GM19455 (cell line): Measurements from ENCODE around the gene FCN3.

ENCODE experiments used
- ATAC-seq: cut with Tn5 transposase; IDR thresholded peaks from one replicate; pipeline ENCODE4 v1.9.1; 2021; ENCODE audit not compliant: unreplicated experiment

Gene FCN3

GRCh38 chr1:27343639-27344025 is 31.0 kb downstream of the FCN3 start:
- no peak for ATAC-seq

GRCh38 chr1:27342778-27343638 is 31.6 kb downstream of the FCN3 start:
- no peak for ATAC-seq

- ATAC-seq = no peak
Observed at GRCh38 chr1:27342391-27342777, 32.2 kb downstream of the FCN3 start.

DNA sequence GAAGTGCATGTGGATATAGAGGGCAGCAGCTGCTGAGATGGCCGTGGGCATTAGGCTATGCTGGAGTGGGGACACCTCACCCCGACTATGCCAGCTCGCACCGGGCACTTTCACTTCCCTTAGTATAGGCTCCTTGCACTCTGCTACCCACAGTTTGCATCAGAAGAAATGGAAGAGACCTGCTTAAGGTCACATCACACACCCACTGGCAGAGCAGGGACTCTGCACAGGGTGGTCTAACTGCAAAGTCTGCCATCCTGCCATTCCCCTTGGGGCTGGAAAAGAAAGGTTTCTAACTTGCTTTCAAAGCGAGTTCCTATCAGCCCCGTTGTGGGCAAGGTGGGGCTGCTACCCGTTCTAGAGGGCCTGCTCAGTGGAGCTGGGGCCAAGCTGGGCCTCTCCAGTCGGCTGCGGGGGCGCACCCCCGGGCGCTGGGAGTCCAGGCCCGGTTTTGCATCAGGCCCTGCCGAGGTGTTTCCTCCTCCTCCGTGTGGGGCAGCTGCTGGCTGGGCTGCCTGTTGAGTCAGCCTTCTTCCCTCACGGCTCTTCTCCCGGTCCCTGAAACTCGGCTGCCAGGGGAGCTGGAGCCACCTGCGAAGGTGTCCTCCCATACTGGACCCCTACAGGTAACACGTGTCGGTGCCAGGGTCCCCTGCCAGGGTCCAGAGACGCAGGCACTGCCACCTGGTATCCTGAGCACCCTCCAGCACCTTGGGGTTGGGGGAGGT is 32.9 kb downstream of the FCN3 start, which contains the start of gene SYTL1:
Gene SYTL1 (plus strand): TSS at position 498 of the 728 bp plus-strand sequence. CDS start 3,313 bp downstream, outside the sequence.
- no peak for ATAC-seq

DNA sequence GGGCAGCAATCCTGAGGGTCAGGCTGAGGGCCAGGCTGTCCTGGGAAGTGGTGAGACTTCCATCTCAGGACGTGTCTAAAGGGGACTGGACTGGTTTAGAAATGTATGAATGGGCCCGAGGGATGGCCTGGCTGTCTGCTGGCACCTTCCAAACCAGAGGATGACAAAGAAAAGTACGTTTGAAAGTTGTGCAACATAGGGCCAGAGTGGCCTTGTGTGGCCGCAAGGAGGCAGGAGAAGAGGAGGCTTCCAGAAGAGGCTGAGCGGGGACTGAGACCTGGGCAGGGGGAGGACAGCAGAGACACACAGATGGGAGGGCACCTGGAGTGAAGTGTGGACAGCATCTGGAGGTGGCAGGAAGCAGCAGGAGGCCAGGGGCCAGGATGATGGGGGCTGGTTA is 35.4 kb downstream of the FCN3 start:
- no peak for ATAC-seq

- no peak for ATAC-seq
Observed at GRCh38 chr1:27338751-27339150, 35.9 kb downstream of the FCN3 start.

DNA sequence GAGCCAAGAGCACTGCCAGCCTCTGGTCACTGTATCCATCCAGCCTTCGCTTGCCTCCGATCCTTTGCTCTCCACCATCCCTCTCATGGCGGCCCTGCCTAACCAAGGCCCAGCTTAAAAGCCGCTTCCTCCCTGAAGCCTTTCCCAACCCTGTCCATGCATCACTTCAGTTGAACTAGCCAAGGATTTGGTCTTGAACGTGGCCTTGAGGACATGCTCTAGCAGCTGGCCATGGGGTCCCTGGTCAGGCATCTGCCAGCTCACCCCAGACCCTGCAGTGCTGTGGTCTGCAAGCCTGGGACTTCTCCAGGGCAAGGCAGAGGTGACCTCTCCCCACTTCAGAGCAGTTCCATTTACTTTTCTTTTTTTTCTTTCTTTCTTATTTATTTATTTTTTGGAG is 37.9 kb downstream of the FCN3 start:
- no peak for ATAC-seq

- ATAC-seq = no peak
Observed at GRCh38 chr1:27335506-27336422, 38.9 kb downstream of the FCN3 start.

DNA sequence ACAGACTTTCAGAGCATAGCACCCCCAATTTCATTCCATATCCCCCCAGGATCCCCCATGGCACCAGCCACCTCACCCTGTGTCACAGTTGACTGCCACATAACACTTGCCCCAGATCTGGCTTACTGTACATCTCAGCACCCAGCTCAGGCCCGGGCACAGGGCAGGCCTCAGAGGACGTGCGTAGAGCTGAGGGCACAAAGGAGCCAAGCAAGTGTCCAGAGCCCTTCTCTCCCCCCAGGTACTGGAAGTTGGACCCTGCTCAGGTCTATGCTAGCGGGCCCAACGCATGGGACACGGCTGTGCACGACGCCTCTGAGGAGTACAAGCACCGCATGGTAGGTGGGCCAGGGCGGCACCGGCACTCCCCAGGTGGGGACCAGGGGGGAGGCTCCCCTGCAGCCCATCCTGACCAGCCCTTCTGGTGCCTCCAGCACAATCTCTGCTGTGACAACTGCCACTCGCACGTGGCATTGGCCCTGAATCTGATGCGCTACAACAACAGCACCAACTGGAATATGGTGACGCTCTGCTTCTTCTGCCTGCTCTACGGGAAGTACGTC is 40.8 kb downstream of the FCN3 start:
- ATAC-seq = no peak

GRCh38 chr1:27332536-27333281 is 41.9 kb downstream of the FCN3 start:
- no peak for ATAC-seq

GRCh38 chr1:27331922-27332321 is 42.7 kb downstream of the FCN3 start:
- ATAC-seq = no peak

DNA sequence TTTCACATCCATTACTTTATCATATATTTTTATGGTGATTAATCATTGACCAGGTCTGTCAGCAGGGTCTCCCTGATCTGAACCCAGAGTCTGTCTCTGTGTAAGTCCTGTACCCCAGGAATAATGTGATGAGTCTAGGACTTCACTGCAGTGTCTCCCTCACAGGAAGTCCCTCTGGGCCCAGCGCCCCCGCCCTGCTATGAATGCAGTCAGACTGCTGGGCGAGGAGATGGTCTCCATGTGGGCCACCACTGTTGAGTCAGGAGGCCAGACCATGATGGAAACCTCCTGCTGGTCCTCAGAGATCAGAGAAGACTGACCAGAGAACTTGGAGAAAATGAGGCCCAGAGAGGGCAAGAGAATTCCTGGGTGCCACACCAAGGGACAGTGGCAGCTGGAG is 43.2 kb downstream of the FCN3 start:
- ATAC-seq = no peak

GRCh38 chr1:27330786-27331185 is 43.8 kb downstream of the FCN3 start:
- ATAC-seq = no peak

GRCh38 chr1:27327964-27328363 is 46.7 kb downstream of the FCN3 start:
- no peak for ATAC-seq

GRCh38 chr1:27325286-27325685 is 49.3 kb downstream of the FCN3 start:
- no peak for ATAC-seq

DNA sequence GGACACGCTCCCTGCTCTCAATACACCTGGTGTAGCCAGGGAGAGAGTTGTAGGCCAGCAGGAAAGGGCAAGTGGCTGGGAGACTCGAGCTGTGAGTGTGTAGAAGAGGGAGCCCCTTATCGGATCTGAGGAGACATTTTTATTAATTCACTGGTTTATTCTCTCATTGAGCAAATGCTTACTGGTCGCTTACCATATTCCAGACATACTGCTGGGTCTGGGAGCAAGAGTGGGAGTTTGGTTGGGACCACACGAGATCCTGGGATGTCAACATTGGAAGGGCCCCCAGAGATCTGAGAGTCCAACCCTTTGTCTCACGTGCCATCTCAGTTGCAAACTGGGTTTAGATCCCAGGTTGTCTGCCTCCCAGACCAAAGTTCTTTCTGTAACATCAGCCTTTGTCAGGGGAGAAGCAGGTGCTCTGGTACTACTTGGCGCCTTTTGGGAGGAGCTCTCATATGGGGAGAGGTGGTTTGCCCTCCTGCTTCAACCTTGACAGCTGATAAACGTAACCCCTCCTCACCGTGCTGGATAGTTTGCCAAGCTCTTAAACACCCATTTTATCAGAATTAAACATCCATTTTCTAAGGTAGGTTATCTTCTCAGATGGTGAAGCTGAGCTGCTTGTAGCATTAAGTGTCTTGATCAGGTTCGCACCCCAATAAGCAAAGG is 51.9 kb downstream of the FCN3 start:
- ATAC-seq = no peak

DNA sequence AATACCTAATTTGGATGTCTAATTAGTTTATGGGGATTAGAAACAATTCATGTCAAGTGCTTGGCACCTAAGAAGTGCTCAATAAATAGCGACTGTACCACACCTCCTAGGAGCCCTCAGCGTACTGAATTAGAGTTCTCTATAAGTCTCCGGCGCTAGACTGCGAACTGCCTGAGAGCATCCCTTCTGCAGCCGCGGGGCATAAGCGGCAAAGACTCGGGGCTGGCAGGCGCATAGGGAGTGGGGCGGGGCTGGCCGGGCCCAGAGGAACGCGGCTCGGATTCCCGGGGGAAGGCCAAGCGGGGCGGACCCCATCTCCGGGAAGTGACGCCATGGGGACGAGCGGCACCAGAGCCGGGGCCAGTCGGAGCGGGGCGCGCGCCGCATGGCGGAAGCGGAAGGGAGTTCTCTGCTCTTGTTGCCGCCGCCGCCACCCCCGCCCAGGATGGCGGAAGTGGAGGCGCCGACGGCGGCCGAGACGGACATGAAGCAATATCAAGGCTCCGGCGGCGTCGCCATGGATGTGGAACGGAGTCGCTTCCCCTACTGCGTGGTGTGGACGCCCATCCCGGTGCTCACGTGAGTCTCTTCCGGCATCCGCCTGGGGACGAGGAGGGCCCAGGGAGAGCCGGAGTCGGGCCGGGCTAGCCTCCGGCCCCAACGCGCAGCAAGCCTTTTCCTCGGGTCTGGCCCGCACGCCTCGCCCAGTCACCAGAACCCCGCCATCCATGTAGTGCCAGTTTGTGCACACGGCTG is 52.6 kb downstream of the FCN3 start, which contains the start of gene TMEM222:
Gene TMEM222 (plus strand): TSS at position 351 of the 756 bp plus-strand sequence. CDS start 35 bp downstream, at position 386.
- ATAC-seq = peak; percentile 93
